Activated CD4-positive, alpha-beta T cell treated with anti-CD3 and anti-CD28 coated beads, Interleukin-10, Interleukin-2, amounts not matched to agents 100 ng/mL and 50 ng/mL, durations not matched to agents 16 hours and 8 hours (primary cell): ENCODE data around the gene SLC6A6.

ENCODE experiments used
- DNase-seq: peaks from one replicate; pipeline ENCODE4 v3.0.0-alpha.2; 2020

SLC6A6 gene

GRCh38 chr3:14524920-14525660, 122.7 kb downstream of the SLC6A6 start:
- DNase-seq = no peak

- no peak for DNase-seq
Measured at GRCh38 chr3:14525685-14526631, 123.6 kb downstream of the SLC6A6 start.

GRCh38 chr3:14528081-14528480, 125.7 kb downstream of the SLC6A6 start:
- DNase-seq = no peak

- no peak for DNase-seq
Measured at GRCh38 chr3:14531856-14532395, 129.5 kb downstream of the SLC6A6 start.

- DNase-seq = no peak
Measured at GRCh38 chr3:14532691-14533456, 130.5 kb downstream of the SLC6A6 start.

- no peak for DNase-seq
Measured at GRCh38 chr3:14533457-14533958, 131.1 kb downstream of the SLC6A6 start.

- no peak for DNase-seq
Measured at GRCh38 chr3:14534516-14535191, 132.2 kb downstream of the SLC6A6 start.

GRCh38 chr3:14535616-14536015, 133.2 kb downstream of the SLC6A6 start:
- DNase-seq = no peak

GRCh38 chr3:14536055-14536815, 133.8 kb downstream of the SLC6A6 start:
- no peak for DNase-seq

- DNase-seq = no peak
Measured at GRCh38 chr3:14536837-14537589, 134.6 kb downstream of the SLC6A6 start.

GRCh38 chr3:14537590-14538450, 135.4 kb downstream of the SLC6A6 start:
- DNase-seq = peak; percentile 15

- DNase-seq = no peak
Measured at GRCh38 chr3:14538451-14539088, 136.2 kb downstream of the SLC6A6 start.
